ENCODE results near the gene ANO9.

ANO9 gene

DNA sequence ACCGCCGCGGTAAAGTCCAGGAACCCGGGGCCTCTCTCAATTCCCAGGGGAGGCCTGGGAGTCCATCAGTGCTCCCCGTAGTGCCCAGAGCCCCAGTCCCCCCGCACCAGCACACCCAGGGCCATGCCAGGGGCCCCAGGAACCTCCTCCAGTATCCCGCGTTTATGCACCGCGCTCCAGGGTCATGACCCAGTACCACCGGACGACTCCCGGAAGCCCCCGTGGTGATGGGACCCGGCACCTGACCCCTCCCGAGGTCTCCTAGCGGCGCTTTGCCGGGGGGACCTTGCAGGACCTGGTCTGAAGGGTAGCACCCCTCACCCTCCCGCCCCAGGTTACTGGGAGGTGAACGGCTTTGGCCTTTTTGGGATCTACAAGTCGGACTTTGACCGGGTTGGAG, 61.3 kb downstream of the ANO9 start:
- DNase-seq: no peak

DNA sequence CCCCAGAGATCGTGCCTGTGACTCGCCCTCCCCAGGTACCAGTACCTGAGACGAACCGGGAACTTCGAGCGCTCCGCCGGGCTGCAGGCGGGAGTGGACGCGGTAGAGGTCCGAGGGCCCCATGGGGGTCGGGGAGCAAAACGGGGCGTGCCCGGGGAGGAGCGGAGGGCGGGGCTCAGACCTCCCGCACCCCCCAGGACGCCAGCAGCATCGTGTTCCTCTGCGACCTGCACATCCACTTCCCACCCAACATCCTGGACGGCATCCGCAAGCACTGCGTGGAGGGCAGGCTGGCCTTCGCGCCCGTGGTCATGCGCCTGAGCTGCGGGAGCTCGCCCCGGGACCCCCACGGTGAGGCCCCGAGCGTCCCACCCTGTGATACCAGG, 61.7 kb downstream of the ANO9 start:
- DNase-seq: no peak

DNA sequence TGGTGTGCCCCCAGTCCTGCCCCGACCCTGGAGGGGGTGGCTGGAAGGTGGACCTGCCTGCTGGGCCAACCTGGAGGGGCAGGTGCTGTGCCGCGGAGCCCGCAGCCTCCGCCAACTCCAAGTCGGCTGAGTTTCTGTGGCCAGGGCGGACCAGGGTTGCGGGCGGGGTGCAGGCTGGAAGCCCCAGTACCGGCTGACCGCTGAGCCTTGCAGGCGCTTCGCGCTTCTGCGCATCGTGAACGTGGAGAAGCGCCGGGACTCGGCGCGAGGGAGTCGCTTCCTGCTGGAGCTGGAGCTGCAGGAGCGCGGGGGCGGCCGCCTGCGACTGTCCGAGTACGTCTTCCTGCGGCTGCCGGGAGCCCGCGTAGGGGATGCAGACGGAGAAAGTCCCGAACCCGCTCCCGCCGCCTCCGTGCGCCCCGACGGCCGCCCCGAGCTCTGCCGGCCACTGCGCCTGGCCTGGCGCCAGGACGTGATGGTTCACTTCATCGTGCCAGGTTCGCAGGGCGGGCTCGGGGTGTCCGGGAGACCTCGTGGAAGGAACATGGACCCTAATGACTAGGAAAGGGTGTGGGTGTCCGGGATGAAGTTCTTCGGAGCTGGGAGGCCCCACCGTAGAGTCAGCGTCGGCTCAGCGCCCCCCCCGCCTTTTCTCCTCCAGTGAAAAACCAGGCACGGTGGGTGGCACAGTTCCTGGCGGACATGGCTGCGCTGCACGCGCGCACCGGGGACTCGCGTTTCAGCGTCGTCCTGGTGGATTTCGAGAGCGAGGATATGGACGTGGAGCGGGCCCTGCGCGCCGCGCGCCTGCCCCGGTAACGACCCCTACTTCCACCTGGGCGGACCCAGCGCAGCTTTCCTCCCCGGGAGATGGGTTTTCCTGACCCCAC, 62.4 kb downstream of the ANO9 start:
- no peak for DNase-seq

DNA sequence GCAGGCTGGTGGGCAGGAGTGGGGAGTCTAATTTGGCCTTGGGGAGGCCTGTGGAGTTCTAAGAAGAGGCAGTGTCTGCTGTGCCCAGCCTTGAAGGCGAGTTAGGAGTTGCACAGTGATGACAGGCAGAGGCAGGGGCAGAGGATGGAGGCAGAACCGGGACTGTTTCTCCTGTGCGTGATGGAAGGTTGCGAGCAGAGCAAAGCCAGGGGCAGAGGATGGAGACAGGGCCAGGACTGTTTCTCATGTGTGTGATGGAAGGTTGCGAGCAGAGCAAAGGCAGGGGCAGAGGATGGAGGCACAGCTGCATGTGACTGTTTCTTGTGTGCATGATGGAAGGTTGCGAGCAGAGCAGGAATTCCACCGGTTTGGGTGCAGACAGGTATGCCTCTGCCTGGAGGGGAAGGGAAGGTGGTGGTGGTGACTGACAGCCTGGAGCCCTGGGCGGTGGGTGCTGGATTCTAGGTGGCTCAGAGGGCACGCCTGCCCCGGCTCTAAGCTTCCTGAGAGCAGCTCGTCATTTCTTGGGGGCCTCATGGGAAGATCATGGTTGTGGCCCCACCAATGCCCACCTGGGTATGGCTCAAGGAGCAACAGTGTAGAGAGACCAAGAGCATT, 63.8 kb downstream of the ANO9 start:
- DNase-seq: no peak

DNA sequence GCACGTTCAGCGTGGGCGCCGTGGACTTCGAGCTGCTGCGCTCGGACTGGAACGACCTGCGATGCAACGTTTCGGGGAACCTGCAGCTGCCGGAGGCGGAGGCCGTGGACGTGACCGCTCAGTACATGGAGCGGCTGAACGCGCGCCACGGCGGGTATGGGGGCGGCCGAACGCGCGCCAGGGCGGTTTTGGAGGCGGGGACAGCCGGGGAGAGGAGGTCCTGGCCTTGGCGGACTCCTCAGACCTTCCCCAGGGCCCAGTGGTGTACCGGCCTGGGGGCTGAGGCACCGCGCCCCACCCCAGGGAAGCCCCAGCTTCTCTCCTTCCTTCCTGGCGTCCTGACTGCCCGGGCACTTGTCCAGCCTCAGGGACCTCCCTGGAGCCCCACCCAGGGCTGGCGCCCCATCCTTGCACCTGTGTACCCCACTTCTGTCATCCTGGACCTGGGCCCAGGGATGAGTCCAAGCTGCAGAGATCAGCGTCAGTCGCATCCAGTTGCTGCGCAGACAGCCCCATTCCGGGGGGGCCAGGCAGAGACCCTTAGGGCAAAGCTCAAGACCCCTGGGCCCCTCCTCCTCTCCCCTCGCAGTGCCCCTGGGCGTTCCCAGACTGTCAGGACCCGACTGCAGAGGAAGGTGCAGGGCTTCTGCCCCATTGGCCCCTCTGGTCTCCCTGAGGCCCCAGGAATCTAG, 64.5 kb downstream of the ANO9 start:
- DNase-seq: no peak

DNA sequence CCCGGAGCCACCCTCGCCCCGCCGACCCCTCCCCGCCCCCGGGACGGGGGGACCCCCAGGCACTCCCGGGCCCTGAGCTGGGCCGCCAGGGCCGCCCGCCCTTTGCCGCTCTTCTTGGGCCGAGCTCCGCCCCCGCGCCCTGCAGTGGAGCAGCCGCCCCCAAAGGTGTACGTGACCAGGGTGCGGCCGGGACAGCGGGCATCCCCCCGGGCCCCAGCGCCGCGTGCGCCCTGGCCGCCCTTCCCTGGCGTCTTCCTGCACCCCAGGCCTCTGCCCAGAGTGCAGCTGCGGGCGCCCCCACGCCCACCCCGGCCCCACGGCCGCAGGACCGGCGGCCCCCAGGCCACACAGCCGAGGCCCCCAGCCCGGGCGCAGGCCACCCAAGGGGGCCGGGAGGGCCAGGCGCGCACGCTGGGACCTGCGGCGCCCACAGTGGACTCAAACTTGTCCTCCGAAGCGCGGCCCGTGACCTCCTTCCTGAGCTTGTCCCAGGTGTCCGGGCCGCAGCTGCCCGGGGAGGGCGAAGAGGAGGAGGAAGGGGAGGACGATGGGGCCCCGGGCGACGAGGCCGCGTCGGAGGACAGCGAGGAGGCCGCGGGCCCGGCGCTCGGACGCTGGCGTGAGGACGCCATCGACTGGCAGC, 65.2 kb downstream of the ANO9 start:
- no peak for DNase-seq

DNA sequence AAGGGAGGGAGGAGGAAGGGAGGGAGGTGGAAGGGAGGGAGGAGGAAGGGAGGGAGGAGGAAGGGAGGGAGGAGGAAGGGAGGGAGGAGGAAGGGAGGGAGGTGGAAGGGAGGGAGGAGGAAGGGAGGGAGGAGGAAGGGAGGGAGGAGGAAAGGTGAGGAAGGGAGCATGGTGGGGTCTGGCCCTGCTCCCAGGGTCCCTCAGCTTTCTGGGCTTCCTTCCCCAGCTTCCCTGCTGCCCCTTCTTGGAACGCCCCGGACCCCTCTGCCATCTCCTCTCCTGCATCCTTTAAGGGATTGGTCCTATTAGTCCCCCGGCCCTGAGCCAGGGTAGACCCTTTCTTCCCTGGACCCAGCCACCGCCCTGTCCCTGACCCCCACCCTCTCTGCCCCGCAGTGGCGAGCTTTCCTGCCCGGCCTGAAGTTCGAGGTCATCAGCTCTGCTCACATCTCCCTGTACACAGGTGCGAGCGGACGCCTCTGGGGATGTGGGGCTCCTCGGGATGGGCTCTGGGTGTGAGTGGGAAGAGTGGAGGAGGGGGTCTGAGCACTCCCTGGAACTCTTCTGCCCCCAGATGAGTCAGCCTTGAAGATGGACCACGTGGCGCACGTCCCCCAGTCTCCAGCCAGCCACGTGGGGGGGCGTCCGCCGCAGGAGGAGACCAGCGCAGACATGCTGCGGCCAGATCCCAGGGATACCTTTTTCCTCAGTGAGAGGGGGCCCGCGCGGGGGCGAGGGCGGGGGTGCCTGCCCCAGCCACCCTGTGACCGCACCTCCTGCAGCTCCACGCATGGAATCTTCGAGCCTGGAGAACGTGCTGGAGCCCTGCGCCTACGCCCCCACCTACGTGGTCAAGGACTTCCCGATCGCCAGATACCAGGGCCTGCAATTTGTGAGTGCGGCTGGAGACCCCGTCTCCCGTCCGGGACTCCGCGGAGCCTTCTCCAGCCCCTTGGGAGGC, 66.5 kb downstream of the ANO9 start:
- DNase-seq: no peak

DNA sequence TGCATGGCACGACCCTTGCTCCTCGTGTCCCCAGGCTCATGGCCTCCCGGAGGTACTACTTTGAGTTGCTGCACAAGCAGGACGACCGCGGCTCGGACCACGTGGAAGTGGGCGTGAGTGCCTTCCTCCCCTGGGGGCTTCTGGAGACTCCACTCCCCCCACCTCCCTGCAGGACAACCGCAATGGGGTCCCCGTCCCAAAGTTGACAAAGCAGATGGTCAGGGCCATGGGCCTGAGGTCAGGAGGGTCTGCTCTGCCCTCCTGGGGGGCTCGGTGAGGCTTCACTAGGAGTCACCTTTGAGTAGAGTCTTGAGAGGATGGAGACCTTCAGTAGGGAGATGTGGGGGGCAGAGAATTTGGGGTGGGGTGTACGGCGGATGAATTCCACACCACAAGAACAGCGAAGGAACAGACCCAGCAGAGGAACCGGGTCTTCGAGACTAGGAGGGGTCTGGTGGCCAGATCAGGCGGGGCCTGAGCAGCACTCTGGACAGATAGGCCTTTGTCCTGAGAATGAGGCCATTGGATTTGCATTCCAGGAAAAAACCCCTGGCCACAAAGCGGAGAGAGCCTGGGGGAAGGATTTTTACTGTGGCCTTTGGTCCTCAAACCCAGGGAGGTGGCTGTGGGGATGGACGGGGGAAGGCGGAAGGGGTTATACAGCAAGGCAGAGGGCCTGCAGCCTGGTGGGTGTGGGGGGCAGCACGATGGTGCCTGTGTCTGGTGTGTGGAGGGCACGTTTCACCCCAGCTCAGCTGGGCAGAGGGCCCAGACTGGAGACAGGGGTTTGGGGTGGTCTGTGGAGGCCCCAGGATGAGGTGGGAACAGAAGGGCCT, 67.9 kb downstream of the ANO9 start:
- no peak for DNase-seq

DNA sequence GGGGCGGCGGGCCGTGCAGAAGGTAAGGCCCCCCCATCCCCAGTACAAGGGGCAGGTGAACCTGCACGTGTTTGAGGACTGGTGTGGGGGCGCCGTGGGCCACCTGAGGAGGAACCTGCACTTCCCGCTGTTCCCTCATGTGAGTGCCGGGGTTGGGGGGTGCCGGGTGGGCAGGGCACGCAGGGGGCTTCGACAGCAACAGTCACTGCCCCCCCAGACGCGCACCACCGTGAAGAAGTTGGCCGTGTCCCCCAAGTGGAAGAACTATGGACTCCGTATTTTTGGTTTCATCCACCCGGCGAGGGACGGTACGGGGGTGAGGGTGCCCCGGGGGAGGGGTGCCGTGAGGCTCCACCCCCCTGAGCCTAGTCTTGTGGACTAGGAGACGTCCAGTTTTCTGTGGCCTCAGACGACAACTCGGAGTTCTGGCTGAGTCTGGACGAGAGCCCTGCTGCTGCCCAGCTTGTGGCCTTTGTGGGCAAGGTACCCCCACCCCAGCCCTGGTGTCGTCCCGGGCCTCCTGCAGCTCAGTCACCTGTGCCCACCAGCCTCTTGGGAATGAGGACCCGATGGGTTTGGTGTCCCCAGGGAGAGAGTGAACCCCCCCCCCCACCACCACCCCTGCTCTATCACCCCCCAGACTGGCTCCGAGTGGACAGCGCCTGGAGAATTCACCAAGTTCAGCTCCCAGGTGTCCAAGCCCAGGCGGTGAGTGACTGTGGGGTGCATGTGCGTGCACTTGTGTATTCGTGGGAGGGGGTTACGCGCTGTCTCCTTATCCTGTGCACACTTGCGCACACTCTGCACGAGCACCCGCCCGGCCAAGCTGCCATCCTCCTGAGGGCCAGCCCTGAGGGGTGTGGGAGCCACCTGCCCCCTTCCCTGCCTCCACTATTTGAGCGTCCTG, 68.7 kb downstream of the ANO9 start:
- DNase-seq: no peak

DNA sequence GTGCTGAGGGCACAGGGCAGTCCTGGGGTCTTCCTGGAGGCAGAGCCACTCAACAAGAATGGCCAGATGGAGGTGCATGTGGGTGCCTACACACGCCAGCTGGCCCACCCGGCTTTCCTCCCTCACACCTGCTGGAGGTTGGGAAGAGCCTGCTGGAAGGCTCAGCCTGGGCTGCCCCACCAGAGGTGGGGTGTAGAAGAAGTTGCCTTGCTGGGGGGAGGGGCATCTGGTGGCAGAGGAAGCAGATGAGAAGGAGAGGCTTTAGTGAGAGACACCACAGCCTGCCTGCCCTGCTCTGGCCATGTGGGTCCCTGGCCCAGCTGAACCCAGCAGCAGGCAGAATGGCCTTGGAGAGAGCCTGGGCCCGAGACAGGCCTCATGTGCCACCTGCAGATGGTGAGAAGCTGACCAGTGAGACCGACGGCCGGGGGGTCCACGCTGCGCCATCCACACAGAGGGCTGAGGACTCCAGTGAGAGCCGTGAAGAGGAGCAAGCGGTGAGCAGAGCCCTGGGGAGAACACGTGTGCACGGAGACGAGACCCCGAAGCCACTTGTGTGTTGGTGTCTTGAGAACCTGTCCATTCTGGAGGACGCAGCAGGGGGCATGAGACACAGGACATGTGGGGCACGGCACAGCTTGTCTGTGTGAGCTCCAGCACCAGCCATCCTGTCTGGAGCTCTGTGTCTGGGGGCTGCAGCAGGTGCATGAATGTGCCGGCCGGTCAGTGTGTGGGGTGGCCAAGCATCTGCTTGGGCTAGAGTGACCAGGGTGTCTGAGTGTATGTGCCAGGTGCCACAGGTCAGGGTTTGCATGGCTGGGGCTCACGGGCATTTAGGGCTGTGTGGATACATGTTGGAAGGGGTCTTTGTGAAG, 69.9 kb downstream of the ANO9 start:
- no peak for DNase-seq

DNA sequence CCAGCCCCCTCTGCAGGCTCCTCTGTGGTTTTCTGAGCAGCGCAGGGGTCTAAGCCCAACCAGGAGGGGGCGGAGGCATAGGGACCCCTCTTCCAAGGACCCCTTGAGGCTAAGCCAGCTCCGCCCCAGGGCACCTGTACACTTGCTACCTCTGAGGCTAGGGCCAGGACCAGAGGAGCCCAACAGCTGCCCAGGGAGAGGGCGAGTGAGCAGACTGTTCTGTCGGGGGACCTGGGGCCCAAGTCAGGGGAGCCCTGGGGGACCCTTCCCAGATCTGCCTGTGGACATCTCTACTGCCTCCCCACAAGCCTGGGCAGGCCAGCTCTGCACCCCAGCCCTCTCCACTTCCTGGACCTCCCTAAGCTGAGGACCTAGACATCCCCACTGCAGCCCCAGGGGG, 70.8 kb downstream of the ANO9 start:
- DNase-seq: no peak

DNA sequence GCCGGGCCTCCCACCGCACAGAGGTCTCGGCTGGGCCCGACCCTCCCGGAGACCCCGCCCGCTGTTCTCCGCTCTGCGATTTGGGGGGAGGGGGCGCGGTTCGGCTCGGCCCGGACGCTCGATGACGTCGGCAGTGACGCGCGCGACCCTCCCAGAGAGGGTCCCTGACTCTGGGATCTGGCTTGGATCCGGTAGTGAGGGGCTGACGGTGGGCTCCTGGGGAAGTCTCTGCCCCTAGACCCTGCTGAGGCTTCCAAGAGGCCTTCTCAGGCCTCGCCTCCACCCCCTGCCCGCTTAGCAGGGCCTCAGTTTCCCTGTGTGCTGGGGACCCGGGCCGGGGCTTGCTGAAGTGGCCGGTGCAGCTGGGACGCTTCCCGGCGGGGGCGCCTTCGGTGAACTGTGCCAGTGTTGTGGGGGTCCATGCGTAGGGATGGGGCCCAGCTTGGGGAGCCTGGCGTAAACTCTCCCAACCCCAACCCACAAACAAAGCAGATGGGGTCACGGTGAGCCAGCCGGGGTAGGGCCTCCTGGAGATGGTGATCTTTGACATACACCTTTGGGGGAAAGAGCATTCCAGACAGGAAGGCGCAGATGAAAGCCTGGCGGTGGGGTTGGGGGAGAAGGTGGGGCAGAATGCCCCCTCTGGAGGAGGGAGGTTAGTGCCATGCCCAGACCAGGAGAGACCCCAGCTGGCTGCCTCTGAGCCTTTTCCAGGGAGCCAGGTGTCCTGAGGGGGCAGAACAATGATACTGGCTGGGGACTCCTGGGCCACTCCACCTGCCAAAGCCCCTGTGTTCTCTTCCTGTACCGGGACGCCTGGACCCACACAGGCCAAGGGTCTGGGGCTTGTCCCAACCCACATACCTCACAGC, 71.5 kb downstream of the ANO9 start:
- no peak for DNase-seq

DNA sequence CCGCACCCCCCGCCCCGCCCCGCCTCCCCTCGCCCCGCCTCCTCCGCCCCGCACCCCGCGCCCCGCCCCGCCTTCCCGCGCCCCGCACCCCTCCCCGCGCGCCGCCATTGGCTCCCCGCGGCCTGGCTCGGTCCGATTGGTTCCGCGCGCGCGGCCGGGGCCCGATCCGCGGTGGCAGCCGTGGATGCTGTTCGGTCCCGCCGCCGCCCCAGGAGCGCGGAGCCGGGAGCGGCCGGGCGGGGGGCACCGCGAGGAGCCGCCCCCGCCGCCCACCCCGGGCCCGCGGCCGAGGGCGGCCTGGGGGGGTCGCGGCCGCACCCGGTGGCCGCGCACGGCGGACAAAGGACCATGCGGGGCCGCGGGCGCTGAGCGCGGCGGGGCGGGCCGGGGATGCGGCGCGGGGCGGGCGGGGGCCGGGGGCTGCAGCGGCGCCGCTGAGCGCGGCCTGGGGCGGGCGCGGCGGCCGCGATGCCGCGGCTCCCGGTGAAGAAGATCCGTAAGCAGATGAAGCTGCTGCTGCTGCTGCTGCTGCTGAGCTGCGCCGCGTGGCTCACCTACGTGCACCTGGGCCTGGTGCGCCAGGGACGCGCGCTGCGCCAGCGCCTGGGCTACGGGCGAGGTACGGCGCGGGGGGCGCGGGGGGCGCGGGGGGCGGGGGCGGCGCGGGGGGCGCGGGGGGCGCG, 72.3 kb downstream of the ANO9 start, which contains the start of gene B4GALNT4:
Gene B4GALNT4 (plus strand): TSS at position 164 of the 683 bp plus-strand sequence. CDS start 305 bp downstream, at position 469.
- peak; percentile 31 for DNase-seq

DNA sequence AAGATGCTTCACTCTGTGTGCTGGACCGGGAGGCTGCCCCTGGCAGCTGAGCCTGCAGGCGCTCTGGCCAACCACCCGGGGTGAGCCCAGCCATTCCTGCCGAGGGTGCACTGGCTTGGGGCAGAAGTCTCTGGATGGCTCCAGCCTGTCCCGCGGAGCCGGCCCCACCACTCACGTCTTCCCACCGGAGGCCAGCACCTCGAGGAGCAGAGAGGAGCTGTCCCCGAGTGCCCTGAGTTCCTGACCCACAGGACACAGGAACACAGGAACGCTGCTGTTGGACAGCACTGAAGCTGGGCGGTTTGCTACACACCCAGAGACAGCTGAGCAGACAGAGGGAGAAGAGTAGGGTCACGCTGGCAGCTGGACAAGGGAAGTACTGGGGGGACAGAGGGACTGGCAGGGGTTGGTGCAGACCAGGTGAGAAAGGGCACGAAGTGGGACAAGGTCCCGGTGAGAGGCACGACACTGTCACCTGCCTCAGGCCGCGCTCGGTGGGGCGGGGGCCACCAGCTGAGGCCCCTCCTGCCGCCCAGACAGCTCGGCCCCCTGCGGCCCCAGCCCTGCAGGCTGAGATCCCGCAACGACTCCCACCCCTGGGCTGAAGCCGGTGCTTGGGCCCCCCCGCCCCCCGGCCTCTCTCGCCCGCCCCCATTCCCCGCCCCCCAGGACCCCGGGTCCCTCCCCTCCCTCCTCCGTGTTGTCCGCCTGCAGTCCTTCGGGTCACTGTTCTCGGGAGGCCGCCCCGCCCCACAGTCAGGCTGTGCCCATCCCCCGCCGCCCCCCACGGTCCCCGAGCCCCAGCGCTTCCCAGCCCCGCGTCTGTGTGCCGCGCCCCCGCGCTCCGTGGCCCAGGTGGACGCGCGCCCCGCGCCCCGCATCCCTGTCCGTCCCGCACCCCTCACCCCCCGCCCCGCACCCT, 73.1 kb downstream of the ANO9 start:
- no peak for DNase-seq

DNA sequence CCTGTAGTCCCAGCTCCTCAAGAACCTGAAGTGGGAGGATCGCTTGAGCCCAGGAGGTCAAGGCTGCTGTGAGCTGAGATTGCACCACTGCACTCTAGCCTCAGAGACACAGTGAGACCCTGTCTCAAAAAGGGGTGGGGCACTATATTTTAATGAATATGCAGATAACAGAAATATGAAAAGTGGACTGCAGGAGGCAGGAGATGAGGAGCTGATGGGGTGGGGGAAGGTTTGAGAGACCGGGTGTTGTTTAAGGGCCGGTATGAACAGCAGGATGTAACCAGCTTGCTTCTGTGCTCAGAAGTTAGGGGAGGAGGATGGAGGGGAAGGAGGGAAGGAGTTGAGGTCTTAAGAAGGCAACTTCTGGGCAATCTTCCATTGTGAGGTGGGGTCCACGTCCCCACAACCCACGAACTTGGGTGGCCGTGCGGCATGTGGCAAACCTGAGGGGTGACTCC, 73.8 kb downstream of the ANO9 start:
- DNase-seq: no peak
